Measurements from ENCODE around the gene FGFR3. TPM values are rescaled to one million over a fixed set of nuclear protein-coding genes. Genes with fewer than 3 reads are reported as not detected.

FGFR3 gene
- total RNA-seq, 3 donors from 2014 or later = 25.5 to 79.1 (median 31.2) TPM

DNA sequence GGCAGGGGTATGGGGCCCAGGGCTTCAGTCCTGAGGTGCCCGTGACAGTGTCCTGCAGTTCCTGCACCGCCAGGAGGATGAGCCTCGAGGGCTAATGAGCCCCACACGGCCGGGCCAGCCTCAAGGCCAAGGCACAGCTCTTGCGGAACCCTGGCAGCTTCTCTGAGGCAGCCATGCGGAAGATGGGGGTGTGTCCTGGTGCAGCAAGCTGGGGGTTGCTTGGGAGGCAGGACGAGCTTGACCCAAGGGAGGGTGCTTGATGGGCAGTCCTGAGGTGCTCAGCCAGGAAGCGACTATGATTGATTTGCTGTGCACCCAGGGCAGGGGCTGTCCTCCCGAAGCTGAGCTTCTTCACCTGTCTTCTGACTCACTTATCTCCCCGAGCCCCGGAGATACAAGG, 9.1 kb upstream of the FGFR3 start:
- peaks cover 2% of the 10 kb centered on the region for H3K4me1 ChIP-seq (ENCODE audit: low read depth)
- intact Hi-C loops (cut with DNase I, micrococcal nuclease) = no loop called here
- H3K4me3 ChIP-seq = no peak overlapping the region
- no peaks in the 10 kb centered on the region for H3K9me3 ChIP-seq
- no peaks in the 10 kb centered on the region for H3K36me3 ChIP-seq (ENCODE audit: low read depth)
- TF ChIP-seq, protein P1, sequence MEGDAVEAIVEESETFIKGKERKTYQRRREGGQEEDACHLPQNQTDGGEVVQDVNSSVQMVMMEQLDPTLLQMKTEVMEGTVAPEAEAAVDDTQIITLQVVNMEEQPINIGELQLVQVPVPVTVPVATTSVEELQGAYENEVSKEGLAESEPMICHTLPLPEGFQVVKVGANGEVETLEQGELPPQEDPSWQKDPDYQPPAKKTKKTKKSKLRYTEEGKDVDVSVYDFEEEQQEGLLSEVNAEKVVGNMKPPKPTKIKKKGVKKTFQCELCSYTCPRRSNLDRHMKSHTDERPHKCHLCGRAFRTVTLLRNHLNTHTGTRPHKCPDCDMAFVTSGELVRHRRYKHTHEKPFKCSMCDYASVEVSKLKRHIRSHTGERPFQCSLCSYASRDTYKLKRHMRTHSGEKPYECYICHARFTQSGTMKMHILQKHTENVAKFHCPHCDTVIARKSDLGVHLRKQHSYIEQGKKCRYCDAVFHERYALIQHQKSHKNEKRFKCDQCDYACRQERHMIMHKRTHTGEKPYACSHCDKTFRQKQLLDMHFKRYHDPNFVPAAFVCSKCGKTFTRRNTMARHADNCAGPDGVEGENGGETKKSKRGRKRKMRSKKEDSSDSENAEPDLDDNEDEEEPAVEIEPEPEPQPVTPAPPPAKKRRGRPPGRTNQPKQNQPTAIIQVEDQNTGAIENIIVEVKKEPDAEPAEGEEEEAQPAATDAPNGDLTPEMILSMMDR (IDR thresholded peaks at IDR 0.05) = no peak
- DNase-seq = no peak
- no peak for ATAC-seq

DNA sequence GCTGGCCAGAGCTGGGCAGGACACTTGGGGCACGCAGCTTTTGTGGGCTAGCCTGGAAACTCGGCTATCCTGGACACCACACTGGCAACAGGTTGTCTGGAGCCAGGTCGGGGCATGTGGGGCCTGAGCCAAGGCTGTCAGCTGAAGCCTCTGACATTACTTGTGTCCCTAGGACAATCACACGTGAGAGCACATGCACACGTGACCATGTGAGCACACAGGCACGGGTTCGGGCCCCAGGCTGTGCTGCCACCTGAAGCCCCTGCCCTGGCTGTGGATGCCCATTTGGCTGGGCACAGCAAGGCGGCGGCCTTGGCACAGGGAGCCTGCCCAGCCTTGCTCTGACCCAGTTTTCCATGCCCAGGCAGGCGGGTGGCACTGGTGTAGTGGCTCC, 8.7 kb upstream of the FGFR3 start:
- H3K9me3 ChIP-seq = no peaks in the 10 kb centered on the region
- H3K36me3 ChIP-seq (ENCODE audit: low read depth) = no peaks in the 10 kb centered on the region
- no peak for DNase-seq
- ATAC-seq = no peak
- intact Hi-C loops (cut with DNase I, micrococcal nuclease) = no loop called here
- TF ChIP-seq, protein P1 (IDR thresholded peaks at IDR 0.05) = no peak
- no peak overlapping the region for H3K4me3 ChIP-seq
- peaks cover 2% of the 10 kb centered on the region for H3K4me1 ChIP-seq (ENCODE audit: low read depth)

DNA sequence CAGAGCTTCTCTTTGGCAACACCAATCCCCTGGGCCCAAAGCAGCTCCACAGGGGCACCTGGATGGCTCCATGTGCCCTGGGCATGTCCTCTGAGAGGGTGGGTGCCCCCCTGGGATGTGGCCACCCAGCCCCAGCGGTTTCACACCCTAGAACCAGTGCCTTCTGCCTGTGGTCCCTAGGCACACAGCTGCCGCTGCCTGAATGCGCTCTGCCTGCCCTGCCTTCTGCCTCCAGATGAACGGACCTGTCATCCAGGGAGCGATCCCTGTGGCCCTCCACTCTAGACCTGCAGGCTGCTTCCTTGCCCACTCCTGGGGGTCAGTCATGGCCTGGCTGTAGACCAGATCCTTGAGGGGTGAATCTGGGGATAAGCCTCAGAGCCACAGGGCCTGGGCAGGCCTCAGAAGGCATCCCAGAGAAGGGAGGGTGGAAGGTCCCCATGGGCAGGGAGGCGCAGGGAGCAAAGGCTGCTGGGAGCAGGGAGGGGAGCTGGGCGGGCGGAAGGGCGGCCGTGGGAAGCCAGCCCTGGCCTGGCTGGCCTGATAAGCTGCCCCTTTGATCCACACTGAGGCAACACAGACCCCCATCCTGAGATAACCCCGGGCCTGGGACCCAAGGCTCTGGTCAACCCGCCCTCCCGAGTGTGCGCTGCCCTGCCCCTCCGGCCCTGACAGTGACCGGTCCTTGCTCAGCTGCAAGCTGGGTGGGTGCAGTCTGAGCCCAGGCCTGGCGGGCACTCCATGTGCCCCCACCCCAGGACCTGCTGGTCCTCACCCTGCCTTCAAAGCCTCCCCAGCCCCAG, 8.1 kb upstream of the FGFR3 start:
- H3K9me3 ChIP-seq = no peaks in the 10 kb centered on the region
- intact Hi-C loops (cut with DNase I, micrococcal nuclease) = no loop called here
- TF ChIP-seq, protein P1 (IDR thresholded peaks at IDR 0.05) = no peak
- peaks cover 2% of the 10 kb centered on the region for H3K4me1 ChIP-seq (ENCODE audit: low read depth)
- no peak overlapping the region for H3K4me3 ChIP-seq
- no peaks in the 10 kb centered on the region for H3K36me3 ChIP-seq (ENCODE audit: low read depth)
- ATAC-seq = peak; percentile 75
- peak in 2 of 3 donors; percentile 55 to 57 for DNase-seq

DNA sequence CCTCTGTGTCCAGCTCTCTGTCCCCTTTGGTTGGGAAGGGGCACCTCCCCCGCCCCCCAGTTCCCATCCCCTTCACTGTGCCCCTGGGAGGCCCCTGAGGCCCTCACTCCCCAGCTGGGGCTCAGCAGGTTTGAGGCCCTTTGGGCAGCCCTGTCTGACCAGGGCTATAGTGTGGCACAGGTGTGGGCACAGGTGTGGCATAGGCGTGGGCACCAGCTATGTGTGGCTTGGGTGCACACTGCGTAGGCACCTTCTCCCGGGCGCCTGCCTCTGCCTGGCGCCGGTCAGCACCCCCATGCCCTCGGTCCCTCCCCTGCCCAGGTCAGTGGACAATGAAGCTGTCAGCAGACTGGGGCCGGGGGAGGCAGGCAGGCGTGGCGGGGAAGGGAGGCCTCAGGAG, 7.5 kb upstream of the FGFR3 start:
- Histone ChIP-seq H3K4me1 (ENCODE audit: low read depth) (peaks cover 2% of the 10 kb centered on the region), H3K36me3 (ENCODE audit: low read depth) (no peaks in the 10 kb centered on the region), H3K4me3 (no peak overlapping the region), H3K9me3 (no peaks in the 10 kb centered on the region)
- DNase-seq (no peak), ATAC-seq (peak; percentile 50)
- intact Hi-C loops (cut with DNase I, micrococcal nuclease) = no loop called here
- TF ChIP-seq, protein P1 (IDR thresholded peaks at IDR 0.05) = no peak

DNA sequence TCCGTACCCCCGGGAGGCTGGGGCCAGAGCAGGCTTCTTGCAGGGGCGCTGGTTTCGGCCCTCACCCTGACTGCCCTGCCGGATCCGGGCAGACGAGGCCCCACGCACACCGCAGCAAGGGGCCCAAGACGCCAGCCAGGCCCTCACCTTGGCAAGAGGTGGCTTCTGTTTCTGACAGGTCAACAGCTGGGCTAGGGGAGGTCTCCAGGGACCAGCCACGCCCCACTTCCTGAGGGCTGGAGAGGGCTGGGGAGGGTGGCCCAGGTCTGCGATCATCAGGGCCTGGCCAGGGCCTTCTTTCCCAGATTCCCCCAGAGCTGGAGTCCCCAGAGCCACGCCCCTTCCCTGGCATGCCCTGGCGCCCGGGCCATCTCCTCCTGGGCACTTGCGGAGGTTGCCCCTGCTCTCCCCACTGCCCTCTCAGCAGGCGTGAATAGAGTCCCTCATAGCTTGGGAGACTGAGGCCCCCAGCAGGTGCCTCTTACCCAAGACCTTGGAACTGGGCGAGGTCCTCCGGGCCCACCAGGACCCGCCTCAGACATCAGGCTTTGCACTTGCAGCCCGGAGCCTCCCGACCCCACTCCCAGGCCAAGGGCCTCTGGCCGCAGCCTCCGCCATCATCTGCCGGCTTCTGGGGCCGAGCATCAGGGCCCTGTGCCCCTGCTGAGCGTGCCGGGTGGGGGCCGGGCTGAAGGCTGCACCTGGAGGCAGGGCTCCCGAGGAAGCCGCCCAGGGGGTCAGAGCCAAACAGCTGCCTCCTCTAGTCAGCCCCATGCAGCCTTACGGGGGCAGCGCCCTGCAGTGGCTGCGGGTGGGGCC, 6.3 kb upstream of the FGFR3 start:
- Histone ChIP-seq H3K9me3 (no peaks in the 10 kb centered on the region), H3K4me3 (no peak overlapping the region), H3K36me3 (ENCODE audit: low read depth) (no peaks in the 10 kb centered on the region), H3K4me1 (ENCODE audit: low read depth) (peaks cover 2% of the 10 kb centered on the region)
- DNase-seq (no peak), ATAC-seq (no peak)
- TF ChIP-seq, protein P1 (IDR thresholded peaks at IDR 0.05) = no peak
- intact Hi-C loops (cut with DNase I, micrococcal nuclease) = no loop called here

All from mucosa of descending colon (tissue), 3 donors.